CMK (cell line): Measurements from ENCODE around the gene ELFN2.

Source experiments
- DNase-seq: peaks from one replicate; pipeline ENCODE4 v3.0.0-alpha.2; 2010; ENCODE audit warnings: low read depth

Gene ELFN2

DNA sequence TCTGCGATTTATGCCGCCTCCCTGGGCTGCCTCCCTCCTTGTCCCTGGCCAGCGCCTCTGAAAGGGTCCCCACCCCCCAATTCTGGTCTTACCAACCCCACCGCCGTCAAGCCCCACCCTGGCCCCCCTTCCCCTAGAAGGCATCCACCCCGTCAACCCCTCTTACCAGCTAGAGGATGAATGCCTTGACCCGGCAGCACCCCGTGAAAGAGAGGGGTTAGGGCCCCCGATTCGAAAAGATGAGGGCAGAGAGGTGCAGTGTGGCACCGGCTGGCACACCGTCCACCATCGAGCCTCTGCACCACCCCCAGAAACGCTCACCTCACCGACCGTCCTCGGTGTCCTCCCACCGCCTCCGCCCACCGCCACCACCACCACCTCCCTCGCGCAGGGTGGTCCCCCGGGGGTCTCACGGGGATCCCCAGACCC lies 559 bp downstream of the ELFN2 start:
- no peak for DNase-seq

GRCh38 chr22:37425800-37426705 lies 1.2 kb downstream of the ELFN2 start:
- no peak for DNase-seq

GRCh38 chr22:37425369-37425768 lies 1.9 kb downstream of the ELFN2 start:
- no peak for DNase-seq

DNA sequence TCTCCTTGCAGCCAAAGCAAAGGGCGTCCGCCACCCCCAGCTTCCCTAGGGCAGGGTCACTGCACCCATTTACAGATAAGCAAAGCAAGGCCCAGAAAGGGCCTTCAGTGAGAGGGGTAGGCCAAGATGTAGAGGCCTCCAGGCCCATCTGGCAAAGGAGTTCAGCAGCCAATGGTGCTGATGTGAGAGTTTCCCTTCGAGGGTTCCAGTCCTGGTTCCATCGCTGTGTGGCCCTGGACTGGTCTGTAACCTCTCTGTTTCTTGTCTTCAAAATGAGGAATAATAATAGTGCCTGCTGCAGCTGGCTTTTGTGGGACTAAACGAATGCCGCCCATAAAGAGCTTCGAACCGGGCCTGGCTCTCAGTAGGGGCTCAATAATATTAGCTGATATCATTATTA lies 4.0 kb downstream of the ELFN2 start:
- DNase-seq: no peak

DNA sequence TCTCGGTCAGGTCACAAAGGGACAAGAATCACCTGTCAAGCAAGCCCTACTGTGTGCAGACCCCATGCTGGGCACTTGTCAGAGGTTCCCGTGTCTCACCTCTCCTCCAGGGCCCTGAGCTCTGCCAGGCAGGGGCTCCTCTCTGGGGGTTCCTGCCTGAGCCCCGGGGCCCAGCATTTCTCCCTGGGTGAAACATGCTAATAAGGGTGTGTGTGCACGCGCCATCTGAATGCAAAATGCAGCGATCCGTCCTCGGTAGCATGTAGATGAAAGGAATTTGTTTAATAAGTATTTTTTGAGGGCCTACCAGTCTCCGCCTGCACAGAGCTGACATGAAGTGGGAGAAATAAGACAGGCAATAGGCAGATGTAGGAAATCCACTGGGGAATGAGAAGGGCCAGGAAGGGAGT lies 5.8 kb downstream of the ELFN2 start:
- no peak for DNase-seq

- DNase-seq: no peak
These were observed 6.4 kb downstream of the ELFN2 start for GRCh38 chr22:37420686-37421467.

DNA sequence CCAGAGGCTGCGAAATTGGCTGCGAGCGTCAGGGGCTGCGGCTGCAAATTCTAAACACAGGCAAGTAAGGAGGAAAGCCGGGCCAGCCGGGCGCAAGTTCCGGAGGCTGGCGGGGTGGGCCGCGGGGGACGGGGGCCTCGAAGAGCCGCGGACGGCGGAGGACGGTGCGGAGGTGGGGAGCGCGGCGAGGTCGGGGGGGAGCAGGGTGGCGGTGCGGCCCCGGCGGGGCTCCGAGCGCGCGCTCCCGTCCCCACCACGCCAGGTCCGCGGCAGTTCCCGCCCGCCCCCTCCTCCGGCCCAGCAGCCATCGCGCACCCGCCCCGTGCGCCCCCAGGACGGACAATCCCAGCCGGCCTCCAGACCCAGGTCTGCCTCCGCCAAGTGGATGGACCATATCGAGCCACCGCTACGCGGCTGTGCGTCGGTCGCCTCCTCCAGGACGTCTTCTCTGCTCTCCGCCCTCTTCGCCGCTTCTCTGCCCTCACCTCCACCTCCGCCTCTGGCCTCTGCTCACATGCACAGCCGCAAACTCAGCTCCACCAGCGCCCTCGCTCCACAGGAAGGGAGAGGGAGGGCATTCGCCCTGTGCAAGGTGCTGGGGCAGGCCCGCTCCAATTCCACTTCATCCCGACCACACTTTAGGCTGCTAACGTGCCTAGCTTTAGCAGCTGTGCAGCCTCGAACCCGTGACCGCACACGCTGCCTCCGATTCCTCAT lies 7.2 kb downstream of the ELFN2 start:
- DNase-seq: no peak

GRCh38 chr22:37419370-37419968 lies 7.8 kb downstream of the ELFN2 start:
- DNase-seq: no peak

- no peak for DNase-seq
These were observed 8.5 kb downstream of the ELFN2 start for GRCh38 chr22:37418627-37419369.

DNA sequence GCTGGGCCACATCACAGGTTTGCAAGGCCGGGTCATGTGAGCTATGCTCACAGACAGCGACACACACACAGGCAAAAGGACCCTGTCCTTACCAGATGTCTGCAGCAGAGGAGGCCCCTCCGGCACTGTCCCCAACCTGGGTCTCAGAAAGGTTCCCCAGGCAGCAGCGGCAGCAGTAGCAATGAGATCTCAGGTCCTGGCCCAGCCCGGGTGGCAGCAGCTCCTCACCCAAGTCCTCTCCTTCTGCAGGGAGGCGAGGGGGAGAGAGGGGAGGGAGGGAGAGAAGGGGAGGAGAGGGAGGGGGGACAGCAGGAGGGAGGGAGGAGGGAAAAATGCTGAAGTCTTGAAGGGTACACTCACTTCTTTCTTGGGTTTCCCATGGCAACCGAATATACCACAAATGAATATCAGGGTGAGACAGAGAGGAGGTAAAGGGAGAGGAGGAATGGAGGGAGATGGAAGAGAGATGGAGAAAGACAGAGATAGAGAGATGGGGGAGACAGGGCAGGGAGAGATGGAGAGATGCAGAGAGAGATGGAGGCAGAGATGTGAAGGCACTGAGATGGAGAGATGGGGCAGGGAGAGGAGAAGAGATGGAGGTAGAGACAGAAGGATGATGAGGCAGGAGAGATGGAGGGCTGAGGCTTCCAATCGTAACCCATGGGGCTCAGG lies 9.5 kb downstream of the ELFN2 start:
- no peak for DNase-seq

GRCh38 chr22:37417264-37417663 lies 10.0 kb downstream of the ELFN2 start:
- no peak for DNase-seq

- peak; percentile 38 for DNase-seq
These were observed 10.5 kb downstream of the ELFN2 start for GRCh38 chr22:37416827-37417226.

- peak; percentile 32 for DNase-seq
These were observed 10.9 kb downstream of the ELFN2 start for GRCh38 chr22:37416389-37416788.

GRCh38 chr22:37415210-37415609 lies 12.1 kb downstream of the ELFN2 start:
- no peak for DNase-seq

- DNase-seq: no peak
These were observed 13.0 kb downstream of the ELFN2 start for GRCh38 chr22:37414288-37414687.

DNA sequence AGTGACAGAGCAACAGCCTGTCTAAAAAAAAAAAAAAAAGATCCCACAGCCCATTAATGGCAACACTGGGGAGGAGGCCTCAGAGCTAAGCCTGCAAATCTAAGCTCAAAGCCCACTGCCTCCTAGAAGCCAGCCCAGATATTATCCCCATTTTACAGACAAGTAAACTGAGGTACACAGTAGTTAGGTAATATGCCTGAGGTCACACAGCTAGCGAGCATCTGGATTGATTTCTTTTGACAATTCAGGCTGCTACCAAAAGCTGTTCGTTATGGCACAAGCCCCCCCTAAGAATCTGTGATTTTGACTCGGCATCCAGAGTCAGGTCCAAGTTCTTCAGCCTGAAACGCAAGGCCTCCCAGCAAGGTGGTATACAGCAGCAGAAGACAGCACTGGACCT lies 13.7 kb downstream of the ELFN2 start:
- DNase-seq: no peak

DNA sequence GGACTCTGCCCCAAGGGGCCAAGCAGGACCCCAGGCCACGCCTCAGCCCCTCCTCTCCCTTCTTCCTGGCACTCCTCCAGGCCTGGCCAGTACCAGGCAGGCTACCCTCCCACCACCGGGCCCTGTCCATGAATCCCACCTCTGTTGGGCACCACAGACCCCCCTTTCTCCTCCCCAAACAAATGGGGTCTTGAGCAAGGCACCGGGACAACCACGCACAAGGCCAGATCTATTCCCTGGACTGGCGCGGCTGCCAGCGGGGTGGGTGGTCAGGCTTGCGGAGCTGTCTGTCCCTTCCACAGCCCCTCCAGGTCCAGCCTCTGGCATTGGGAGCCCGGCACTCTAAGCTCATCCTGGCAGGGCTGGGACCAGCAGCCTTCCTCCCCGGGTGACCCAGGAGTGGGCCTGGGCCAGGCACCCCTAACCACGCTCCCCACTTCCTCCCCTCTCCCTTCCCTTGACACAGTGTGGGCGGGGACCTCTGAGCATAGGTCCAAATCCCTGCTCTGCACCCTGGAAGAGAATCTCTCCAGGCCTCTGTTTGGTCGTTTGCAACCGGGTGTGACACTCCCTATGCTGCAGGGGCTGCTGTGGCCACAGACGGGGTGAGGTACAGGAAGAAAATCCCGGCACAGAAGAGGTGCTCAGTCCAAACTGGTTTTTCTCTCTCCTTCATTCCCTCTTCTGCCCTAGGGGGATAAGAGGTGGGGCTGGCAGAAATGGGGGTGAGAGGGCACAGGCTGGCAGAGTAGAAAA lies 14.6 kb downstream of the ELFN2 start:
- no peak for DNase-seq

- DNase-seq: no peak
These were observed 15.6 kb downstream of the ELFN2 start for GRCh38 chr22:37411655-37412054.

DNA sequence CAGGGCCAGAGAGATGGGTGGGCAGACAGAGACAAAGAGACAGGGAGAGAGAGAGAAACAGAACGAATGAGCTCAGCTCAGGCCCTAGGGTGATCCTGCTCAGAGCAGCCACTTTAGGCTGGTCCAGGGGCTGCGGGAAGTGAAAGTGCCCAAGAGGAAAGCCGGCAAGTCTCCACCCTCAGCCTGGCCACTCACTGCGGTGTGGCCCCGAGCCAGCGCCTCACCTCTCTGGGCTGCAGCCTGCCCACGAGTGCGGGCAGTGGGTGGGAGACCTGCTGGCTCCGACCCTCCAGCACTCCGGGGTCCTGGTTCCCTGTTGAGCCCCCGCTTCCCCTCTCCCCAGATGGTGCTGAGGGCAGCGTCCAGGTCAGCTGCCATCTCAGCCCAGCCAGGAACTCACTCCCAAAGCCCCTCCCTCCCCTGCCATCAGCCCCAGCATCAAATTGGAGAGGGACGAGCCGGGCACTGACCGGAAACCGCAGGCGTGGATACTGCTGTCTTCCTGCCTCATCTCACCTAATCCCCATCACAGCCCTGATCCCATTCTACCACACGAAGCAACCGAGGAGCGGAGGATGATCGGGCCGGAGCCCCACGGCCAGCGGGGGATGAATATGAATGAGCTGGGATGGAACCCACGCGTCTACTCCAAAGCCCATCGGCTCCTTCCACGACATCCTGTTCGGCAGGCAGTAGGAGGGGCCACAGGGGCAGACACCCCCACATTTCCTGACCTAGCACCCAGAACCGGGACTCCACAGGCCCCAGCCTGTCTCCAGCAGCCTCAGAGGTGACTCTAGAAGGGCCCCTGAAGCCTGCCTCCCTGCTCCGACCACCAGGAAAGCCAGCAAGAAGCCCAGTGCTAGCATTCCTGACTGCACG lies 16.9 kb downstream of the ELFN2 start:
- DNase-seq: no peak
